Large intestine (tissue), 3 donors: ENCODE results near the gene TUT4. TPM values are rescaled to one million over a fixed set of nuclear protein-coding genes. Genes with fewer than 3 reads are reported as not detected.
"Not testable (repeated sequence)": the region's sequence is repeated elsewhere in the genome, so short reads cannot be mapped to it uniquely, and the experiment has no call there.

Experiments used
- DNase-seq, 2 donors: peaks; one replicate each; pipeline versions ENCODE4 v3.0.0 to v3.0.0-alpha.2; 2013
- H3K27ac ChIP-seq: one replicate; pipeline ENCODE4 v1.5.1; 2013; ENCODE audit warnings: low read length
- H3K27me3 ChIP-seq: 2 replicates; pipeline ENCODE4 v1.6.1; 2013; ENCODE audit warnings: low read length; ENCODE audit not compliant: control insufficient read depth, insufficient read depth
- H3K36me3 ChIP-seq: 2 replicates; pipeline ENCODE4 v1.6.1; 2013; ENCODE audit warnings: low read length; ENCODE audit not compliant: control insufficient read depth, insufficient read depth
- H3K4me1 ChIP-seq: one replicate; pipeline ENCODE4 v1.6.1; 2013; ENCODE audit warnings: low read length; ENCODE audit not compliant: control insufficient read depth, insufficient read depth
- H3K4me3 ChIP-seq: one replicate; pipeline ENCODE4 v1.5.1; 2013; ENCODE audit warnings: low read length
- H3K9me3 ChIP-seq: one replicate; pipeline ENCODE4 v1.6.1; 2013; ENCODE audit warnings: mild to moderate bottlenecking, low read depth, low read length, moderate library complexity; ENCODE audit not compliant: control insufficient read depth
- WGBS: methylation state at CpG from one replicate; pipeline ENCODE4 v1.1.5; 2013; ENCODE audit warnings: low lambda C conversion rate; ENCODE audit not compliant: insufficient coverage; 5-methylcytosine and 5-hydroxymethylcytosine counted together
- polyA plus RNA-seq: library from polyadenylated mRNA; unstranded; fragments of 120-200 nt; gene quantifications from one replicate; pipeline ENCODE4 v1.2.1, GENCODE V29; 2013

TUT4 gene
- polyA plus RNA-seq, 1 donor = 68.7 TPM

DNA sequence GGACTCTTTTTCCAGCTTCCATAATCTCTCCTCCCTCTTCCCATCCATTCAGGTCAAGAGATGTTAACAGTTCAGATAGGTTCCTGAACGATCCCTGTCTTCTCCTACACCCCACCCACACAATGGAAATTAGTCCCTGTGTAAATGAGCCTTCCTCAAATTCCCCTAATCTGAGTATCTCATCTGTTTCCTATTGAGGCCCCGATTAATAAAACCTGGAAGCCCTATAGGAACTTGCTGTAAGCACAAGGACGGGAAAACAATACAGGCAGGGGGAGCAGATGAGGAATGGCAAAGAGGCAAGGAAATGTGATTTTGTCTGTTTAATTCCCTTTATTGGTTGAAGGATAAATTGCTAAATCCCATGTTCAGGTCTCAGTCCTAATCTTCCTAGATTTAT is 42.2 kb upstream of the TUT4 start:
- no peak overlapping the region for H3K27ac ChIP-seq
- no peak for DNase-seq
- no peaks in the 10 kb centered on the region for H3K27me3 ChIP-seq
- H3K4me3 ChIP-seq = no peak overlapping the region
- H3K36me3 ChIP-seq = no peaks in the 10 kb centered on the region
- H3K4me1 ChIP-seq = no peaks in the 10 kb centered on the region
- 80% methylated on average over 2 of the region's 3 CpGs for WGBS
- H3K9me3 ChIP-seq = no peaks in the 10 kb centered on the region

GRCh38 chr1:52593495-52593894 is 40.6 kb upstream of the TUT4 start:
- Histone ChIP-seq H3K4me1 (no peaks in the 10 kb centered on the region), H3K27ac (no peak overlapping the region), H3K4me3 (no peak overlapping the region), H3K27me3 (no peaks in the 10 kb centered on the region), H3K9me3 (no peaks in the 10 kb centered on the region), H3K36me3 (no peaks in the 10 kb centered on the region)
- WGBS = no CpG with 5 or more reads among the region's 1 CpG
- DNase-seq = no peak

- H3K9me3 ChIP-seq = no peaks in the 10 kb centered on the region
- no peak for DNase-seq
- H3K27me3 ChIP-seq = no peaks in the 10 kb centered on the region
- WGBS = 80% methylated on average over 1 of the region's 5 CpGs
- H3K27ac ChIP-seq = no peak overlapping the region
- no peaks in the 10 kb centered on the region for H3K4me1 ChIP-seq
- H3K36me3 ChIP-seq = no peaks in the 10 kb centered on the region
- H3K4me3 ChIP-seq = no peak overlapping the region
Measured at GRCh38 chr1:52592637-52593323, 39.9 kb upstream of the TUT4 start.

GRCh38 chr1:52590266-52590665 is 37.4 kb upstream of the TUT4 start:
- Histone ChIP-seq H3K27ac (no peak overlapping the region), H3K4me3 (no peak overlapping the region), H3K36me3 (no peaks in the 10 kb centered on the region), H3K4me1 (no peaks in the 10 kb centered on the region), H3K27me3 (no peaks in the 10 kb centered on the region), H3K9me3 (no peaks in the 10 kb centered on the region)
- DNase-seq = no peak
- WGBS = no CpG with 5 or more reads among the region's 6 CpGs

DNA sequence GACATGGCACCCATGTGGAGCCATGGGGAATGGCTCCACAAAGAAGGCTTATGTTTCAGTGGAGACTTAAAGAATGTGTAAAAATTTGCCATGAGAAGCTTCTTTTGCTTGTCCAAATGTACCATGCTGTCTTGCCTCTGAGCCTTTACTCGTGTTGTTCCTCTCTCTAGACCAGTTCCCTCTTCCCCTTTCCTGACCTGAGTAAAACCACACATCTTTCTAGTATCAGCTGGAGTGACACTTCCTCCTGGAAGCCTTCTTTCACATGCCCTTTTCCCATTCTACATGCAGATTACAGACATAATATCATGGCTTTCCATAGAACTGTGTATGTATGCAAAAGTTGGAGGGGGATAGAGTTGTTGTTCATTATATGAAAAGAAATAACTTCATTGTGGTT is 35.6 kb upstream of the TUT4 start:
- Histone ChIP-seq H3K27ac (no peak overlapping the region), H3K4me1 (no peaks in the 10 kb centered on the region), H3K36me3 (no peaks in the 10 kb centered on the region), H3K4me3 (no peak overlapping the region), H3K27me3 (no peaks in the 10 kb centered on the region), H3K9me3 (no peaks in the 10 kb centered on the region)
- no CpG with 5 or more reads among the region's 1 CpG for WGBS
- no peak for DNase-seq

DNA sequence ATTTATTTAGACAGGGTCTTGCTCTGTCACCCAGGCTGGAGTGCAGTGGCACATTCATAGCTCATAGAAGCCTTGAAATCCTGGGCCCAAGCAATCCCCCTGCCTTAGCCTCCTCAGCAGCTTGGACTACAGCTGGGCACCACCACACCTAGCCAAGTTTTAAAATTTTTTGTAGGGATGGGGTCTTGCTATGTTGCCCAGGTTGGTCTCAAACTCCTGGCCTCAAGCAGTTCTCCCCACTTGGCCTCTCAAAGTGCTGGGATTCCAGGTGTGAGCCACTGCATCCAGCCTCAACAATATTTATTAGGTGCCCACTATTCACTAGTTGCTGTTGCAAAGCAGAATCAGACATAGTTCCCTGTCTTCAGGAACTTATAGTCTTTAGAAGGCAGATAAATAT is 35.1 kb upstream of the TUT4 start:
- H3K9me3 ChIP-seq = no peaks in the 10 kb centered on the region
- no peaks in the 10 kb centered on the region for H3K36me3 ChIP-seq
- no peak for DNase-seq
- no peak overlapping the region for H3K27ac ChIP-seq
- H3K4me3 ChIP-seq = no peak overlapping the region
- no peaks in the 10 kb centered on the region for H3K4me1 ChIP-seq
- no peaks in the 10 kb centered on the region for H3K27me3 ChIP-seq

DNA sequence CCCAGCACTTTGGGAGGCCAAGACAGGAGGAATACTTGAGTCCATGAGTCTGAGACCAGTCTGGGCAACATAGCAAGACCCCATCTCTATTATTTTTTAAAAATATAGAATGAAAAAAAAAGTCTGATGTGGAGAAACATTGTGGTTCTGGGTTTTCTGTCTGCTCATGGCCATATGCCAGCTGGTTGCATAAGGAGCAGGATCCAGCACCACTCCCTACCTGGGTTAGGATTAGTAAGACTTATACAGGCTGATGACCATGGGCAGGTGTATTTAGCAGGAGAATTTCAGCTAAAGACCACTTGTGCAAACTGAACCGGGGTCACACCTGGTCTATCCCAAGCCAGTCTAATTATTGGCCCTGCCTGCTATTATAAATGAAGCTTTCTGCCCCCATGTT is 32.6 kb upstream of the TUT4 start:
- Histone ChIP-seq H3K9me3 (no peaks in the 10 kb centered on the region), H3K4me1 (no peaks in the 10 kb centered on the region), H3K36me3 (no peaks in the 10 kb centered on the region), H3K27ac (no peak overlapping the region), H3K27me3 (no peaks in the 10 kb centered on the region), H3K4me3 (no peak overlapping the region)
- WGBS = no CpG with 5 or more reads among the region's 1 CpG
- no peak for DNase-seq

- H3K9me3 ChIP-seq = no peaks in the 10 kb centered on the region
- H3K4me1 ChIP-seq = no peaks in the 10 kb centered on the region
- H3K36me3 ChIP-seq = no peaks in the 10 kb centered on the region
- DNase-seq = no peak
- H3K27me3 ChIP-seq = no peaks in the 10 kb centered on the region
- no peak overlapping the region for H3K27ac ChIP-seq
- WGBS = 100% methylated on average over 2 of the region's 10 CpGs
- H3K4me3 ChIP-seq = no peak overlapping the region
Measured at GRCh38 chr1:52582116-52582696, 29.3 kb upstream of the TUT4 start.

GRCh38 chr1:52580283-52580682 is 27.4 kb upstream of the TUT4 start:
- H3K9me3 ChIP-seq = no peaks in the 10 kb centered on the region
- H3K4me3 ChIP-seq = no peak overlapping the region
- H3K27ac ChIP-seq = no peak overlapping the region
- no peaks in the 10 kb centered on the region for H3K27me3 ChIP-seq
- no peak for DNase-seq
- no peaks in the 10 kb centered on the region for H3K4me1 ChIP-seq
- H3K36me3 ChIP-seq = no peaks in the 10 kb centered on the region
- WGBS = 100% methylated on average over 1 of the region's 3 CpGs

DNA sequence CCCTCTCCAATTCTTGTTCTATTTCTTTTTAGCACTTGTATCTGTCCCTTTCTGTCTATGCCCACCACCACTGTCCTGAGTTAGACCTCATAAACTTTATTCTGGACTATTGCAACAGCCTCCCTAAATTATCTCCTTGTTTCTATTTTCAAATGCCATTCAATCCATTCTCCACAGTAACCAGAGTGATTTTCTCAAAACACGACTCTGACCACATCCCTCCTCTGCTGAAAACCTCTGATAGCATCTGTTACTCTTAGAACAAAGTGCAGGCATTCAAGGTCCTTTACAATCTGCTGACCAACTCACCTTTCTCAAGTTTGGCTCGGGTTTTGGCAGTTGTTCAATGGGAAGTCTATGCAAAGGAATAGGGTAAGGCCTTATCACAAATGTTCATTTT is 26.5 kb upstream of the TUT4 start:
- no peaks in the 10 kb centered on the region for H3K9me3 ChIP-seq
- no peaks in the 10 kb centered on the region for H3K36me3 ChIP-seq
- WGBS = no CpG with 5 or more reads among the region's 2 CpGs
- no peaks in the 10 kb centered on the region for H3K4me1 ChIP-seq
- no peaks in the 10 kb centered on the region for H3K27me3 ChIP-seq
- no peak overlapping the region for H3K27ac ChIP-seq
- DNase-seq = no peak
- no peak overlapping the region for H3K4me3 ChIP-seq

DNA sequence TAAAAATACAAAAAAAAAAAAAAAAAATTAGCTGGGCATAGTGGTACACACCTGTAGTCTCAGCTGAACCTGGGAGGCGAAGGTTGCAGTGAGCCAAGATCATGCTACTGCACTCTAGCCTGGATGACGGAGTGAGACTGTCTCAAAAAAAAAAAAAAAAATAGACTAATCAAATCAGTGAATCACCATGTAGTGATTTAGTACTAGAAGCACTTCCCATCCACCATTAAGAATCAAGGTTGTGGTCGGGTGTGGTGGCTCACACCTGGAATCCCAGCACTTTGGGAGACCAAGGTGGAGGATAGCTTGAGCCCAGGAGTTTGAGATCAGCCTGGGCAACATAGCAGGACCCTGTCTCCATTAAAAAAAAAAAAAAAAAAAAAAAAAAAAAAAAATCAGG is 25.2 kb upstream of the TUT4 start:
- H3K4me3 ChIP-seq, H3K36me3 ChIP-seq, DNase-seq, H3K4me1 ChIP-seq, H3K27ac ChIP-seq, H3K9me3 ChIP-seq, H3K27me3 ChIP-seq: not testable (repeated sequence)
- WGBS = 50% methylated on average over 1 of the region's 3 CpGs
